ENCODE measurements around the gene ACACA. TPM values are rescaled to one million over a fixed set of nuclear protein-coding genes. Genes with fewer than 3 reads are reported as not detected.
A peak's percentile ranks its signal among the peaks of the same experiment; 100 is the strongest.

ACACA gene
- total and polyA plus RNA-seq, 9 of the 15 experiments (the other 6 are each of a cell fraction or from before 2014, with no cell fraction given): 35.9 to 135 (median 88.4) TPM

GRCh38 chr17:37134050-37134449 lies 272.6 kb downstream of the ACACA start (continued):
- TF ChIP-seq MNT (conservative IDR thresholded peaks at IDR 0.05) (0 out of 4 replicates have a peak, but pooled peaks of 1 of the 2 experiments have one; percentile 38), ARID1B (IDR thresholded peaks at IDR 0.05) (peak; percentile 53; the same call in 1 of the 2 replicates), GABPB2 (CRISPR knock-in tag; conservative IDR thresholded peaks at IDR 0.05) (no peak), BCOR (IDR thresholded peaks at IDR 0.05) (no peak), TSC22D4 (tag; IDR thresholded peaks at IDR 0.05) (no peak), NCOR1 (IDR thresholded peaks at IDR 0.05) (peak; percentile 35; the same call in 1 of the 2 replicates), XRCC3 (IDR thresholded peaks at IDR 0.05) (no peak), EP300 (IDR thresholded peaks at IDR 0.05; ENCODE audit: low read length) (peak; percentile 20; the same call in 1 of the 2 replicates), KDM1A (IDR thresholded peaks at IDR 0.05) (0 out of 4 replicates have a peak, but pooled peaks of 1 of the 2 experiments have one; percentile 45), GTF2A2 (tag; IDR thresholded peaks at IDR 0.05) (no peak), ELF4 (CRISPR knock-in tag; IDR thresholded peaks at IDR 0.05) (no peak), KLF6 (CRISPR knock-in tag; IDR thresholded peaks at IDR 0.05; ENCODE audit: borderline replicate concordance) (no peak), SRF (CRISPR knock-in tag; IDR thresholded peaks at IDR 0.05) (no peak), FOXP4 (CRISPR knock-in tag; IDR thresholded peaks at IDR 0.05; ENCODE audit: borderline replicate concordance) (no peak), GATAD2B (IDR thresholded peaks at IDR 0.05; ENCODE audit: borderline replicate concordance) (no peak), HES1 (IDR thresholded peaks at IDR 0.05; ENCODE audit: low read depth) (peak; percentile 29; the same call in 1 of the 2 replicates), ZNF75A (CRISPR knock-in tag; IDR thresholded peaks at IDR 0.05) (no peak), GTF2F1 (IDR thresholded peaks at IDR 0.05; ENCODE audit: low read depth, low read length) (no peak), POLR2AphosphoS5 (IDR thresholded peaks at IDR 0.05; ENCODE audit: control insufficient read depth, insufficient read depth, low read depth, low read length) (no peak), RBM34 (IDR thresholded peaks at IDR 0.05; ENCODE audit: borderline replicate concordance, insufficient read depth, low read length) (no peak), NR2C2 (CRISPR knock-in tag; IDR thresholded peaks at IDR 0.05) (no peak), NR2C2 (tag; IDR thresholded peaks at IDR 0.05) (no peak), STAT6 (CRISPR knock-in tag; IDR thresholded peaks at IDR 0.05) (no peak), BDP1 (IDR thresholded peaks at IDR 0.05; ENCODE audit: insufficient read depth, insufficient read length) (no peak), ELF2 (CRISPR knock-in tag; IDR thresholded peaks at IDR 0.05) (no peak)

All from K562 (cell line).